Measurements from ENCODE around the gene IDH3G.

The IDH3G gene

GRCh38 chrX:153773218-153773611 is 21.0 kb downstream of the IDH3G start:
- DNase-seq (ENCODE audit: low spot score): no peak

- no peak for DNase-seq (ENCODE audit: low spot score)
These were observed 21.6 kb downstream of the IDH3G start for GRCh38 chrX:153772316-153773217.

GRCh38 chrX:153771415-153772315 is 22.5 kb downstream of the IDH3G start:
- no peak for DNase-seq (ENCODE audit: low spot score)

- DNase-seq (ENCODE audit: low spot score): no peak
These were observed 23.4 kb downstream of the IDH3G start for GRCh38 chrX:153770601-153771414.

GRCh38 chrX:153769865-153770600 is 24.1 kb downstream of the IDH3G start:
- no peak for DNase-seq (ENCODE audit: low spot score)

GRCh38 chrX:153769158-153769864 is 24.9 kb downstream of the IDH3G start:
- DNase-seq (ENCODE audit: low spot score): no peak

GRCh38 chrX:153768311-153769157 is 25.6 kb downstream of the IDH3G start:
- no peak for DNase-seq (ENCODE audit: low spot score)

- no peak for DNase-seq (ENCODE audit: low spot score)
These were observed 26.5 kb downstream of the IDH3G start for GRCh38 chrX:153767674-153768055.

- DNase-seq (ENCODE audit: low spot score): no peak
These were observed 27.1 kb downstream of the IDH3G start for GRCh38 chrX:153766871-153767673.

GRCh38 chrX:153766098-153766817 is 27.9 kb downstream of the IDH3G start:
- DNase-seq (ENCODE audit: low spot score): peak; percentile 37

GRCh38 chrX:153765138-153766079 is 28.8 kb downstream of the IDH3G start:
- no peak for DNase-seq (ENCODE audit: low spot score)

GRCh38 chrX:153764786-153765137 is 29.4 kb downstream of the IDH3G start:
- DNase-seq (ENCODE audit: low spot score): no peak

- DNase-seq (ENCODE audit: low spot score): peak; percentile 81
These were observed 30.0 kb downstream of the IDH3G start, which contains the start of gene PLXNB3 for GRCh38 chrX:153763989-153764755. PLXNB3 (plus strand) TSS chrX:153764249; CDS start chrX:153765536, 1,287 bp downstream.

GRCh38 chrX:153763298-153763932 is 30.8 kb downstream of the IDH3G start:
- DNase-seq (ENCODE audit: low spot score): no peak

- no peak for DNase-seq (ENCODE audit: low spot score)
These were observed 31.5 kb downstream of the IDH3G start for GRCh38 chrX:153762626-153763173.

Measured in kidney tubule cell (primary cell).